ENCODE data around the gene LAMA2. TPM values are rescaled to one million over a fixed set of nuclear protein-coding genes. Genes with fewer than 3 reads are reported as not detected.

The LAMA2 gene
- total RNA-seq, 1 experiment from 2014 or later: 3.3 TPM

- no peaks in the 10 kb centered on the region for H3K27me3 ChIP-seq (replicated peaks)
- no peaks in the 10 kb centered on the region for H3K9me3 ChIP-seq (replicated peaks)
- H3K27ac ChIP-seq: no peak overlapping the region
- DNase-seq (ENCODE audit: low read depth in 1 of 2, low spot score in 2 of 2): no peak
- no peak overlapping the region for H3K4me3 ChIP-seq
- peaks cover 3% of the 10 kb centered on the region for H3K4me1 ChIP-seq (replicated peaks)
- H3K36me3 ChIP-seq: no peaks in the 10 kb centered on the region
Measured at GRCh38 chr6:129203190-129203900, 320.4 kb downstream of the LAMA2 start.

- Histone ChIP-seq H3K27me3 (replicated peaks) (no peaks in the 10 kb centered on the region), H3K27ac (no peak overlapping the region), H3K9me3 (replicated peaks) (no peaks in the 10 kb centered on the region), H3K36me3 (no peaks in the 10 kb centered on the region), H3K4me1 (replicated peaks) (peaks cover 11% of the 10 kb centered on the region), H3K4me3 (no peak overlapping the region)
- no peak for DNase-seq (ENCODE audit: low read depth in 1 of 2, low spot score in 2 of 2)
Measured at GRCh38 chr6:129206821-129207220, 323.9 kb downstream of the LAMA2 start.

- H3K27me3 ChIP-seq (replicated peaks): no peaks in the 10 kb centered on the region
- H3K9me3 ChIP-seq (replicated peaks): no peaks in the 10 kb centered on the region
- H3K4me1 ChIP-seq (replicated peaks): peaks cover 21% of the 10 kb centered on the region
- no peaks in the 10 kb centered on the region for H3K36me3 ChIP-seq
- no peak overlapping the region for H3K4me3 ChIP-seq
- DNase-seq (ENCODE audit: low read depth in 1 of 2, low spot score in 2 of 2): no peak
- H3K27ac ChIP-seq: no peak overlapping the region
Measured at GRCh38 chr6:129207832-129208231, 324.9 kb downstream of the LAMA2 start.

GRCh38 chr6:129208415-129209034, 325.6 kb downstream of the LAMA2 start:
- H3K9me3 ChIP-seq (replicated peaks): no peaks in the 10 kb centered on the region
- peaks cover 22% of the 10 kb centered on the region for H3K4me1 ChIP-seq (replicated peaks)
- H3K36me3 ChIP-seq: no peaks in the 10 kb centered on the region
- H3K27me3 ChIP-seq (replicated peaks): no peaks in the 10 kb centered on the region
- no peak overlapping the region for H3K27ac ChIP-seq
- H3K4me3 ChIP-seq: no peak overlapping the region
- no peak for DNase-seq (ENCODE audit: low read depth in 1 of 2, low spot score in 2 of 2)

GRCh38 chr6:129209355-129209754, 326.4 kb downstream of the LAMA2 start:
- no peak for DNase-seq (ENCODE audit: low read depth in 1 of 2, low spot score in 2 of 2)
- Histone ChIP-seq H3K9me3 (replicated peaks) (no peaks in the 10 kb centered on the region), H3K27me3 (replicated peaks) (no peaks in the 10 kb centered on the region), H3K36me3 (no peaks in the 10 kb centered on the region), H3K4me1 (replicated peaks) (peaks cover 22% of the 10 kb centered on the region), H3K27ac (no peak overlapping the region), H3K4me3 (no peak overlapping the region)

- Histone ChIP-seq H3K27ac (0 out of 2 replicates have a peak overlapping the region, but pooled peaks have one; percentile 61), H3K27me3 (replicated peaks) (no peaks in the 10 kb centered on the region)
- no peak for DNase-seq (ENCODE audit: low read depth in 1 of 2, low spot score in 2 of 2)
Measured at GRCh38 chr6:129210684-129211083, 327.7 kb downstream of the LAMA2 start.

GRCh38 chr6:129211626-129212025, 328.7 kb downstream of the LAMA2 start:
- no peaks in the 10 kb centered on the region for H3K27me3 ChIP-seq (replicated peaks)
- H3K4me3 ChIP-seq: no peak overlapping the region
- peak overlapping the region; percentile 61 for H3K27ac ChIP-seq
- H3K36me3 ChIP-seq: no peaks in the 10 kb centered on the region
- no peaks in the 10 kb centered on the region for H3K9me3 ChIP-seq (replicated peaks)
- DNase-seq (ENCODE audit: low read depth in 1 of 2, low spot score in 2 of 2): peak in 1 of 2 experiments; percentile 57
- H3K4me1 ChIP-seq (replicated peaks): peaks cover 22% of the 10 kb centered on the region

More at GRCh38 chr6:129210684-129211083, 327.7 kb downstream of the LAMA2 start:
- Histone ChIP-seq H3K4me1 (replicated peaks) (peaks cover 22% of the 10 kb centered on the region), H3K36me3 (no peaks in the 10 kb centered on the region), H3K9me3 (replicated peaks) (no peaks in the 10 kb centered on the region), H3K4me3 (no peak overlapping the region)

GRCh38 chr6:129212081-129212480, 329.1 kb downstream of the LAMA2 start:
- peak in 1 of 2 experiments; percentile 60 for DNase-seq (ENCODE audit: low read depth in 1 of 2, low spot score in 2 of 2)
- H3K27ac ChIP-seq: peak overlapping the region; percentile 61
- H3K4me1 ChIP-seq (replicated peaks): peaks cover 22% of the 10 kb centered on the region
- H3K36me3 ChIP-seq: no peaks in the 10 kb centered on the region
- no peaks in the 10 kb centered on the region for H3K27me3 ChIP-seq (replicated peaks)
- H3K9me3 ChIP-seq (replicated peaks): no peaks in the 10 kb centered on the region
- no peak overlapping the region for H3K4me3 ChIP-seq

- no peak for DNase-seq (ENCODE audit: low read depth in 1 of 2, low spot score in 2 of 2)
- H3K9me3 ChIP-seq (replicated peaks): no peaks in the 10 kb centered on the region
- no peaks in the 10 kb centered on the region for H3K27me3 ChIP-seq (replicated peaks)
- H3K36me3 ChIP-seq: no peaks in the 10 kb centered on the region
- no peak overlapping the region for H3K27ac ChIP-seq
- no peak overlapping the region for H3K4me3 ChIP-seq
- H3K4me1 ChIP-seq (replicated peaks): peaks cover 22% of the 10 kb centered on the region
Measured at GRCh38 chr6:129215246-129215645, 332.3 kb downstream of the LAMA2 start.

- Histone ChIP-seq H3K27me3 (replicated peaks) (no peaks in the 10 kb centered on the region), H3K36me3 (no peaks in the 10 kb centered on the region), H3K4me3 (no peak overlapping the region), H3K27ac (no peak overlapping the region), H3K4me1 (replicated peaks) (peaks cover 22% of the 10 kb centered on the region), H3K9me3 (replicated peaks) (no peaks in the 10 kb centered on the region)
- no peak for DNase-seq (ENCODE audit: low read depth in 1 of 2, low spot score in 2 of 2)
Measured at GRCh38 chr6:129215916-129216520, 333.1 kb downstream of the LAMA2 start.

GRCh38 chr6:129217701-129218100, 334.8 kb downstream of the LAMA2 start:
- no peak overlapping the region for H3K4me3 ChIP-seq
- H3K36me3 ChIP-seq: no peaks in the 10 kb centered on the region
- no peak for DNase-seq (ENCODE audit: low read depth in 1 of 2, low spot score in 2 of 2)
- no peaks in the 10 kb centered on the region for H3K9me3 ChIP-seq (replicated peaks)
- H3K27ac ChIP-seq: no peak overlapping the region
- peaks cover 5% of the 10 kb centered on the region for H3K4me1 ChIP-seq (replicated peaks)
- H3K27me3 ChIP-seq (replicated peaks): no peaks in the 10 kb centered on the region

- H3K4me3 ChIP-seq: no peak overlapping the region
- no peaks in the 10 kb centered on the region for H3K4me1 ChIP-seq (replicated peaks)
- no peak overlapping the region for H3K27ac ChIP-seq
- H3K9me3 ChIP-seq (replicated peaks): no peaks in the 10 kb centered on the region
- no peaks in the 10 kb centered on the region for H3K27me3 ChIP-seq (replicated peaks)
- no peak for DNase-seq (ENCODE audit: low read depth in 1 of 2, low spot score in 2 of 2)
- H3K36me3 ChIP-seq: no peaks in the 10 kb centered on the region
Measured at GRCh38 chr6:129233458-129234134, 350.7 kb downstream of the LAMA2 start.

GRCh38 chr6:129235167-129236000, 352.4 kb downstream of the LAMA2 start:
- no peaks in the 10 kb centered on the region for H3K4me1 ChIP-seq (replicated peaks)

More at GRCh38 chr6:129235167-129236000, 352.4 kb downstream of the LAMA2 start:
- no peak for DNase-seq (ENCODE audit: low read depth in 1 of 2, low spot score in 2 of 2)
- H3K36me3 ChIP-seq: no peaks in the 10 kb centered on the region
- H3K4me3 ChIP-seq: no peak overlapping the region
- no peak overlapping the region for H3K27ac ChIP-seq
- no peaks in the 10 kb centered on the region for H3K27me3 ChIP-seq (replicated peaks)
- no peaks in the 10 kb centered on the region for H3K9me3 ChIP-seq (replicated peaks)
